Tibial nerve (tissue), 4 donors: Measurements from ENCODE around the gene CENPX. TPM values are rescaled to one million over a fixed set of nuclear protein-coding genes. Genes with fewer than 3 reads are reported as not detected.

Source experiments
- DNase-seq, 2 donors: peaks; one replicate each; pipeline ENCODE4 v3.0.0-alpha.2; 2019; ENCODE audit warnings: low spot score in 2 of 2
- H3K27ac ChIP-seq, 4 donors: fragments of 200-600 bp; sonication (generic) in 3 of 4; one replicate each; pipeline ENCODE4 v1.5.1; 2017 to 2019; ENCODE audit warnings: mild to moderate bottlenecking in 1 of 4
- H3K27me3 ChIP-seq, 2 donors: fragments of 200-600 bp; sonication (generic) in 1 of 2; one replicate each; pipeline versions ENCODE4 v1.5.1 to v1.6.0; 2017 to 2019
- H3K36me3 ChIP-seq, 3 donors: fragments of 200-600 bp; sonication (generic); one replicate each; pipeline ENCODE4 v1.5.1; 2018 to 2019
- H3K4me1 ChIP-seq, 4 donors: fragments of 200-600 bp; sonication (generic) in 3 of 4; one replicate each; pipeline ENCODE4 v1.5.1; 2017 to 2019
- H3K4me3 ChIP-seq, 4 donors: fragments of 200-600 bp; sonication (generic) in 3 of 4; one replicate each; pipeline ENCODE4 v1.5.1; 2017 to 2019; ENCODE audit warnings: mild to moderate bottlenecking in 1 of 4, moderate library complexity in 1 of 4
- H3K9me3 ChIP-seq, 4 donors: fragments of 200-600 bp; sonication (generic) in 3 of 4; one replicate each; pipeline ENCODE4 v1.5.1; 2017 to 2019
- CTCF ChIP-seq, 5 experiments: fragments of 200-600 bp in 3 of 5; fragments of 450-650 bp in 2 of 5; sonication (generic) in 3 of 5; IDR thresholded peaks; one replicate each; pipeline ENCODE4 v1.5.1; 2016 to 2019; ENCODE audit warnings: antibody characterized with exemption in 5 of 5, mild to moderate bottlenecking in 3 of 5, moderate library complexity in 2 of 5
- EP300 ChIP-seq, 2 donors: sonication (generic); formaldehyde crosslinking; IDR thresholded peaks; one replicate each; pipeline ENCODE4 v1.6.1; 2017; ENCODE audit warnings: antibody characterized with exemption in 2 of 2, mild to moderate bottlenecking in 1 of 2
- POLR2A ChIP-seq, 2 donors: fragments of 450-650 bp; IDR thresholded peaks; one replicate each; pipeline ENCODE4 v1.6.1; 2017; ENCODE audit warnings: antibody characterized with exemption in 2 of 2, mild to moderate bottlenecking in 2 of 2, moderate library complexity in 2 of 2
- WGBS, 2 donors: methylation state at CpG; one replicate each; pipeline ENCODE4 v1.1.5; 2018; 5-methylcytosine and 5-hydroxymethylcytosine counted together
- total RNA-seq, 4 donors: library from RNA; depleted of rRNA; stranded (reverse); fragments of >200 nt; gene quantifications; one replicate each; pipeline ENCODE4 v1.1.0, GENCODE V29; 2016

CENPX gene
- total RNA-seq, 4 donors from 2014 or later, result 69.9 to 143 (median 78.0) TPM

- Histone ChIP-seq H3K36me3 (peaks cover 3 to 72% (median 12%) of the 10 kb centered on the region in 3 donors), H3K27me3 (no peaks in the 10 kb centered on the region), H3K4me3 (peak overlapping the region; percentile 48 to 95 (median 71)), H3K9me3 (no peaks in the 10 kb centered on the region), H3K4me1 (peaks cover 3 to 62% (median 19%) of the 10 kb centered on the region in 4 donors), H3K27ac (peak overlapping the region; percentile 65 to 90 (median 72))
- WGBS, 2 donors, result 8 to 20% methylated on average over 48 to 59 of the region's 79 CpGs
- TF ChIP-seq EP300 (IDR thresholded peaks at IDR 0.05) (no peak), POLR2A (IDR thresholded peaks at IDR 0.05) (no peak), CTCF (IDR thresholded peaks at IDR 0.05) (no peak)
- no peak for DNase-seq
Measured at GRCh38 chr17:82050761-82051641, 28.3 kb upstream of the CENPX start.

GRCh38 chr17:82050152-82050760 is 27.6 kb upstream of the CENPX start:
- Histone ChIP-seq H3K36me3 (peaks cover 3 to 65% (median 10%) of the 10 kb centered on the region in 3 donors), H3K4me1 (peaks cover 3 to 59% (median 19%) of the 10 kb centered on the region in 4 donors), H3K27ac (peak overlapping the region in 2 of 4 donors; percentile 74 to 90)

GRCh38 chr17:82049521-82049971 is 26.9 kb upstream of the CENPX start:
- no peaks in the 10 kb centered on the region for H3K9me3 ChIP-seq
- H3K27ac ChIP-seq, result peak overlapping the region in 1 of 4 donors; percentile 90
- peaks cover 3 to 56% (median 19%) of the 10 kb centered on the region in 4 donors for H3K4me1 ChIP-seq
- H3K36me3 ChIP-seq, result peaks cover 3 to 57% (median 3%) of the 10 kb centered on the region in 3 donors
- DNase-seq, result no peak
- H3K27me3 ChIP-seq, result no peaks in the 10 kb centered on the region
- WGBS, 2 donors, result 91 to 95% methylated on average over 5 to 15 of the region's 16 CpGs
- TF ChIP-seq EP300 (IDR thresholded peaks at IDR 0.05), result no peak
- no peak for TF ChIP-seq CTCF (IDR thresholded peaks at IDR 0.05)
- TF ChIP-seq POLR2A (IDR thresholded peaks at IDR 0.05), result no peak
- H3K4me3 ChIP-seq, result no peak overlapping the region

More at GRCh38 chr17:82050152-82050760, 27.6 kb upstream of the CENPX start:
- H3K27me3 ChIP-seq, result no peaks in the 10 kb centered on the region
- H3K9me3 ChIP-seq, result no peaks in the 10 kb centered on the region
- 82 to 90% methylated on average over 19 of the region's 28 CpGs for WGBS, 2 donors
- TF ChIP-seq CTCF (IDR thresholded peaks at IDR 0.05), result no peak
- no peak for TF ChIP-seq POLR2A (IDR thresholded peaks at IDR 0.05)
- TF ChIP-seq EP300 (IDR thresholded peaks at IDR 0.05), result no peak
- DNase-seq, result no peak
- H3K4me3 ChIP-seq, result peak overlapping the region; percentile 48 to 95 (median 71)

- no peak overlapping the region for H3K4me3 ChIP-seq
- H3K27ac ChIP-seq, result peak overlapping the region in 1 of 4 donors; percentile 90
- H3K27me3 ChIP-seq, result no peaks in the 10 kb centered on the region
- TF ChIP-seq CTCF (IDR thresholded peaks at IDR 0.05), result no peak
- DNase-seq, result no peak
- peaks cover 0 to 53% (median 3%) of the 10 kb centered on the region in 3 donors for H3K36me3 ChIP-seq
- H3K9me3 ChIP-seq, result no peaks in the 10 kb centered on the region
- 72 to 90% methylated on average over 8 of the region's 8 CpGs for WGBS, 2 donors
- peaks cover 3 to 53% (median 19%) of the 10 kb centered on the region in 4 donors for H3K4me1 ChIP-seq
Measured at GRCh38 chr17:82049106-82049505, 26.4 kb upstream of the CENPX start.
